GM12878 (cell line): Measurements from ENCODE around the gene CYB5R3. TPM values are rescaled to one million over a fixed set of nuclear protein-coding genes. Genes with fewer than 3 reads are reported as not detected.

Experiments
- BMI1 ChIP-seq: fragments of 450-650 bp; IDR thresholded peaks from 2 replicates; pipeline ENCODE4 v1.6.1; 2016; ENCODE audit warnings: mild to moderate bottlenecking, moderate library complexity, borderline replicate concordance
- CREM ChIP-seq: IDR thresholded peaks from 2 replicates; pipeline ENCODE4 v1.6.1; 2014; ENCODE audit warnings: antibody characterized with exemption, low read depth
- ESRRA ChIP-seq: IDR thresholded peaks from 2 replicates; pipeline ENCODE4 v1.6.1; 2012; ENCODE audit warnings: mild to moderate bottlenecking, low read length, improper control_type of control experiment
- HDGF ChIP-seq: fragments of 450-650 bp; IDR thresholded peaks from 2 replicates; pipeline ENCODE4 v1.6.1; 2016; ENCODE audit warnings: antibody characterized with exemption
- KDM1A ChIP-seq: fragments of 200-600 bp; sonication (generic); IDR thresholded peaks from 2 replicates; pipeline ENCODE4 v1.6.1; 2016; ENCODE audit warnings: borderline replicate concordance
- MEF2A ChIP-seq: IDR thresholded peaks from 2 replicates; pipeline ENCODE4 v1.6.1; 2011; ENCODE audit warnings: low read depth, mild to moderate bottlenecking, low read length, moderate library complexity; ENCODE audit not compliant: insufficient read depth
- NKRF ChIP-seq: fragments of 450-650 bp; conservative IDR thresholded peaks from 2 replicates; pipeline ENCODE4 v1.6.1; 2017; ENCODE audit warnings: mild to moderate bottlenecking, moderate library complexity
- NR2F1 ChIP-seq: fragments of 450-650 bp; conservative IDR thresholded peaks from 2 replicates; pipeline ENCODE4 v1.6.1; 2017; ENCODE audit warnings: mild to moderate bottlenecking
- RELA ChIP-seq: fragments of 450-650 bp; IDR thresholded peaks from 2 replicates; pipeline ENCODE4 v1.8.0; 2014; ENCODE audit warnings: borderline replicate concordance; ENCODE audit not compliant: partially characterized antibody
- RUNX3 ChIP-seq: IDR thresholded peaks from 2 replicates; pipeline ENCODE4 v1.6.1; 2012; ENCODE audit warnings: low read length, inconsistent platforms
- SRF ChIP-seq, 2 experiments: IDR thresholded peaks; 2 replicates each; pipeline ENCODE4 v1.6.1; 2011; ENCODE audit warnings: low read depth in 2 of 2, low read length in 2 of 2, mild to moderate bottlenecking in 1 of 2, moderate library complexity in 1 of 2
- ZBTB4 ChIP-seq: fragments of 450-650 bp; formaldehyde crosslinking; IDR thresholded peaks from 2 replicates; pipeline ENCODE4 v1.4.0; 2022; ENCODE audit warnings: mild to moderate bottlenecking, moderate library complexity
- ZZZ3 ChIP-seq: IDR thresholded peaks from 2 replicates; pipeline ENCODE4 v1.6.1; 2011; ENCODE audit warnings: low read depth; ENCODE audit not compliant: control insufficient read depth, insufficient read length
- polyA plus RNA-seq, 11 experiments: library from polyadenylated mRNA; depleted of rRNA in 4 of 11; unstranded in 6 of 11; stranded (reverse) in 5 of 11; fragments of >200 nt; fragmentation: Nextera tagmentation in 4 of 11; fragmentation: Illumina TruSeq in 1 of 11; extraction: Ambion mirVana in 4 of 11; extraction: Trizol in 1 of 11; gene quantifications; 1 replicate in 1 of 11; 2 replicates in 10 of 11; pipeline versions ENCODE4 v1.2.1 to v1.2.3, GENCODE V29; 2011 to 2016; ENCODE audit warnings: inconsistent platforms in 2 of 11, missing spikeins in 2 of 11, low read depth in 1 of 11
- total RNA-seq, 4 experiments: library from RNA; depleted of rRNA in 3 of 4; stranded (reverse); fragments of >200 nt in 3 of 4; fragmentation: Illumina TruSeq in 1 of 4; extraction: Trizol in 1 of 4; gene quantifications; 2 replicates each; pipeline versions ENCODE4 v1.2.1 to v1.2.3, GENCODE V29; 2013 to 2021
- TF ChIP-seq, protein P1 (sequence below): fragments of 450-650 bp; formaldehyde crosslinking; IDR thresholded peaks from 2 replicates; pipeline ENCODE4 v1.4.0; 2020; ENCODE audit warnings: mild to moderate bottlenecking, moderate library complexity
- TF ChIP-seq, protein P2 (sequence below): fragments of 450-650 bp; IDR thresholded peaks from 2 replicates; pipeline ENCODE4 v1.6.1; 2016; ENCODE audit warnings: mild to moderate bottlenecking
- TF ChIP-seq, protein P3 (sequence below): IDR thresholded peaks from 2 replicates; pipeline ENCODE4 v1.6.1; 2012; ENCODE audit warnings: low read depth, low read length, improper control_type of control experiment

The CYB5R3 gene
- total and polyA plus RNA-seq, 10 of the 15 experiments (the other 5 are each of a cell fraction or from before 2014, with no cell fraction given) = 2.0 to 119 (median 67.8) TPM

GRCh38 chr22:42615092-42615859 is 33.9 kb downstream of the CYB5R3 start (continued):
- TF ChIP-seq, protein P1, sequence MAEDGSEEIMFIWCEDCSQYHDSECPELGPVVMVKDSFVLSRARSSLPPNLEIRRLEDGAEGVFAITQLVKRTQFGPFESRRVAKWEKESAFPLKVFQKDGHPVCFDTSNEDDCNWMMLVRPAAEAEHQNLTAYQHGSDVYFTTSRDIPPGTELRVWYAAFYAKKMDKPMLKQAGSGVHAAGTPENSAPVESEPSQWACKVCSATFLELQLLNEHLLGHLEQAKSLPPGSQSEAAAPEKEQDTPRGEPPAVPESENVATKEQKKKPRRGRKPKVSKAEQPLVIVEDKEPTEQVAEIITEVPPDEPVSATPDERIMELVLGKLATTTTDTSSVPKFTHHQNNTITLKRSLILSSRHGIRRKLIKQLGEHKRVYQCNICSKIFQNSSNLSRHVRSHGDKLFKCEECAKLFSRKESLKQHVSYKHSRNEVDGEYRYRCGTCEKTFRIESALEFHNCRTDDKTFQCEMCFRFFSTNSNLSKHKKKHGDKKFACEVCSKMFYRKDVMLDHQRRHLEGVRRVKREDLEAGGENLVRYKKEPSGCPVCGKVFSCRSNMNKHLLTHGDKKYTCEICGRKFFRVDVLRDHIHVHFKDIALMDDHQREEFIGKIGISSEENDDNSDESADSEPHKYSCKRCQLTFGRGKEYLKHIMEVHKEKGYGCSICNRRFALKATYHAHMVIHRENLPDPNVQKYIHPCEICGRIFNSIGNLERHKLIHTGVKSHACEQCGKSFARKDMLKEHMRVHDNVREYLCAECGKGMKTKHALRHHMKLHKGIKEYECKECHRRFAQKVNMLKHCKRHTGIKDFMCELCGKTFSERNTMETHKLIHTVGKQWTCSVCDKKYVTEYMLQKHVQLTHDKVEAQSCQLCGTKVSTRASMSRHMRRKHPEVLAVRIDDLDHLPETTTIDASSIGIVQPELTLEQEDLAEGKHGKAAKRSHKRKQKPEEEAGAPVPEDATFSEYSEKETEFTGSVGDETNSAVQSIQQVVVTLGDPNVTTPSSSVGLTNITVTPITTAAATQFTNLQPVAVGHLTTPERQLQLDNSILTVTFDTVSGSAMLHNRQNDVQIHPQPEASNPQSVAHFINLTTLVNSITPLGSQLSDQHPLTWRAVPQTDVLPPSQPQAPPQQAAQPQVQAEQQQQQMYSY (CRISPR knock-in tag) = peak; percentile 98
- TF ChIP-seq NKRF (peak; percentile 94), ZBTB4 (peak; percentile 98), ESRRA (peak; percentile 97), ZZZ3 (no peak), SRF (IDR thresholded peaks at IDR 0.05; ENCODE audit: low read depth in 2 of 2, low read length in 2 of 2) (peak in 1 of 2 experiments; percentile 72; a peak in 1 of 4 replicates), KDM1A (no peak), RUNX3 (peak; percentile 90), CREM (peak; percentile 94), BMI1 (peak; percentile 95), MEF2A (peak; percentile 83), RELA (peak; percentile 46), HDGF (peak; percentile 19; the same call in 1 of the 2 replicates), NR2F1 (peak; percentile 94)
- TF ChIP-seq, protein P2, sequence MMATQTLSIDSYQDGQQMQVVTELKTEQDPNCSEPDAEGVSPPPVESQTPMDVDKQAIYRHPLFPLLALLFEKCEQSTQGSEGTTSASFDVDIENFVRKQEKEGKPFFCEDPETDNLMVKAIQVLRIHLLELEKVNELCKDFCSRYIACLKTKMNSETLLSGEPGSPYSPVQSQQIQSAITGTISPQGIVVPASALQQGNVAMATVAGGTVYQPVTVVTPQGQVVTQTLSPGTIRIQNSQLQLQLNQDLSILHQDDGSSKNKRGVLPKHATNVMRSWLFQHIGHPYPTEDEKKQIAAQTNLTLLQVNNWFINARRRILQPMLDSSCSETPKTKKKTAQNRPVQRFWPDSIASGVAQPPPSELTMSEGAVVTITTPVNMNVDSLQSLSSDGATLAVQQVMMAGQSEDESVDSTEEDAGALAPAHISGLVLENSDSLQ = peak; percentile 41; the same call in 1 of the 2 replicates
- TF ChIP-seq, protein P3, sequence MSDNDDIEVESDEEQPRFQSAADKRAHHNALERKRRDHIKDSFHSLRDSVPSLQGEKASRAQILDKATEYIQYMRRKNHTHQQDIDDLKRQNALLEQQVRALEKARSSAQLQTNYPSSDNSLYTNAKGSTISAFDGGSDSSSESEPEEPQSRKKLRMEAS = no peak; the same call in 1 of the 2 replicates
